ENCODE results near the gene CPEB3. TPM values are rescaled to one million over a fixed set of nuclear protein-coding genes. Genes with fewer than 3 reads are reported as not detected.

CPEB3 gene
- total and polyA plus RNA-seq, 4 donors = 2.1 to 8.4 (median 5.1) TPM

DNA sequence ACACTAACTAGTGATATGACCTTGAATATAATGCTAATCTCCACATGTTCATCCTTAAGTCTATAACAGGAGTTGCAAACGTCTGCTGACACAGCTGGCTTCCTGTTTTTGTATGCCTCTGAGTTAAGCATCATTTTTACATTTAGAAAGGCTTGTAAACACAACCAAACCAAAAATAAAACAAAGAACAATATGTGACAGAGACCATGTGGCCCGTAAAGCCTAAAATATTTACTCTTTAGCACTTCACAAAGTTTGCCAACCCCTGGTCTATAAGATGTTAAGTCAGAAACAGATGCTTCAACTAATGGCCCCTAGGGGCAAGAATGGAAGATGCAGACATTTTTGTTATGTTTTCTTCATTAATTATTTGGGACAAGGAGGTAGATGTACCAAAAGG lies 109.3 kb downstream of the CPEB3 start:
- TF ChIP-seq, protein P1, sequence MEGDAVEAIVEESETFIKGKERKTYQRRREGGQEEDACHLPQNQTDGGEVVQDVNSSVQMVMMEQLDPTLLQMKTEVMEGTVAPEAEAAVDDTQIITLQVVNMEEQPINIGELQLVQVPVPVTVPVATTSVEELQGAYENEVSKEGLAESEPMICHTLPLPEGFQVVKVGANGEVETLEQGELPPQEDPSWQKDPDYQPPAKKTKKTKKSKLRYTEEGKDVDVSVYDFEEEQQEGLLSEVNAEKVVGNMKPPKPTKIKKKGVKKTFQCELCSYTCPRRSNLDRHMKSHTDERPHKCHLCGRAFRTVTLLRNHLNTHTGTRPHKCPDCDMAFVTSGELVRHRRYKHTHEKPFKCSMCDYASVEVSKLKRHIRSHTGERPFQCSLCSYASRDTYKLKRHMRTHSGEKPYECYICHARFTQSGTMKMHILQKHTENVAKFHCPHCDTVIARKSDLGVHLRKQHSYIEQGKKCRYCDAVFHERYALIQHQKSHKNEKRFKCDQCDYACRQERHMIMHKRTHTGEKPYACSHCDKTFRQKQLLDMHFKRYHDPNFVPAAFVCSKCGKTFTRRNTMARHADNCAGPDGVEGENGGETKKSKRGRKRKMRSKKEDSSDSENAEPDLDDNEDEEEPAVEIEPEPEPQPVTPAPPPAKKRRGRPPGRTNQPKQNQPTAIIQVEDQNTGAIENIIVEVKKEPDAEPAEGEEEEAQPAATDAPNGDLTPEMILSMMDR (IDR thresholded peaks at IDR 0.05; ENCODE audit: low read depth, low read length, missing input control) = peak; percentile 20
- peak in 1 of 2 donors; percentile 26 for TF ChIP-seq RAD21 (IDR thresholded peaks at IDR 0.05)
- TF ChIP-seq FOXA1 (IDR thresholded peaks at IDR 0.05) = no peak
- H3K4me1 ChIP-seq (ENCODE audit: control insufficient read depth in 4 of 4, insufficient read depth in 4 of 4, low read length in 3 of 4) = no peaks in the 10 kb centered on the region
- no peak overlapping the region for H3K27ac ChIP-seq (ENCODE audit: low read depth in 1 of 2, low read length in 2 of 2)
- peaks cover 0 to 5% (median 2%) of the 10 kb centered on the region in 4 donors for H3K36me3 ChIP-seq (ENCODE audit: control insufficient read depth in 4 of 4, insufficient read depth in 3 of 4, low read depth in 1 of 4, low read length in 3 of 4)
- WGBS = 68% methylated on average over 2 of the region's 2 CpGs
- H3K9me3 ChIP-seq (ENCODE audit: control insufficient read depth in 4 of 4, low read length in 3 of 4) = no peaks in the 10 kb centered on the region
- H3K4me3 ChIP-seq (ENCODE audit: low read depth in 1 of 3, low read length in 3 of 3) = no peak overlapping the region
- no peak for DNase-seq (ENCODE audit: low spot score)
- H3K9ac ChIP-seq (ENCODE audit: low read depth in 1 of 2, low read length in 2 of 2) = no peak overlapping the region
- H3K27me3 ChIP-seq (ENCODE audit: control insufficient read depth in 4 of 4, insufficient read depth in 4 of 4, low read length in 3 of 4) = no peaks in the 10 kb centered on the region

DNA sequence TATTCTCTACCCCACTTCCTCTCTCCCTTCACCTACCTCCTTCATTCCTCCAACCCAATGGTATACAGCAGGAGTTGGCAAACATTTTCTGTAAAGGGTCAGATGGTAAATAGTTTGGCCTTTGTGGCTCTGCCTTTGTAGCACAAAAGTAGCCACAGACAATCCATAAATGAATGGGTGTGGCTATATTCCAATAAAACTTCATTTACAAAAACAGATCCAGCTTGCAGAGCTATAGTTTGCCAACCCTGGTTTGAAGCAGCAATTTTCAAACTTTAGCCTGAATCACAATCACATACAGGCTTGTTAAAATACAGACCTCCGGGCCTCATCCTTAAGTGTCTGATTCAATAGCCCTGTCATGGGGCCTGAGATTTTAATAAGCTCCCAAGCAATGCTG lies 110.5 kb downstream of the CPEB3 start:
- no peak for TF ChIP-seq JUND (IDR thresholded peaks at IDR 0.05)
- TF ChIP-seq FOXA1 (IDR thresholded peaks at IDR 0.05) = no peak
- no peak for TF ChIP-seq TAF1 (conservative IDR thresholded peaks at IDR 0.05)
- TF ChIP-seq RXRA (IDR thresholded peaks at IDR 0.05) = no peak
- TF ChIP-seq, protein P2, sequence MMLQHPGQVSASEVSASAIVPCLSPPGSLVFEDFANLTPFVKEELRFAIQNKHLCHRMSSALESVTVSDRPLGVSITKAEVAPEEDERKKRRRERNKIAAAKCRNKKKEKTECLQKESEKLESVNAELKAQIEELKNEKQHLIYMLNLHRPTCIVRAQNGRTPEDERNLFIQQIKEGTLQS (IDR thresholded peaks at IDR 0.05) = no peak
- TF ChIP-seq HNF4G (IDR thresholded peaks at IDR 0.05) = no peak
- no peak for TF ChIP-seq GABPA (IDR thresholded peaks at IDR 0.05 in 1 of 2, conservative IDR thresholded peaks at IDR 0.05 in 1 of 2)
- TF ChIP-seq RAD21 (IDR thresholded peaks at IDR 0.05) = no peak
- TF ChIP-seq YY1 (IDR thresholded peaks at IDR 0.05) = no peak
- no peak for DNase-seq (ENCODE audit: low spot score)
- Histone ChIP-seq H3K4me3 (ENCODE audit: low read depth in 1 of 3, low read length in 3 of 3) (no peak overlapping the region), H3K4me1 (ENCODE audit: control insufficient read depth in 4 of 4, insufficient read depth in 4 of 4, low read length in 3 of 4) (no peaks in the 10 kb centered on the region), H3K27ac (ENCODE audit: low read depth in 1 of 2, low read length in 2 of 2) (no peak overlapping the region), H3K9ac (ENCODE audit: low read depth in 1 of 2, low read length in 2 of 2) (no peak overlapping the region), H3K9me3 (ENCODE audit: control insufficient read depth in 4 of 4, low read length in 3 of 4) (no peaks in the 10 kb centered on the region), H3K27me3 (ENCODE audit: control insufficient read depth in 4 of 4, insufficient read depth in 4 of 4, low read length in 3 of 4) (no peaks in the 10 kb centered on the region), H3K36me3 (ENCODE audit: control insufficient read depth in 4 of 4, insufficient read depth in 3 of 4, low read depth in 1 of 4, low read length in 3 of 4) (peaks cover 0 to 5% (median under 1%) of the 10 kb centered on the region in 4 donors)
- 82% methylated on average over 1 of the region's 1 CpG for WGBS

DNA sequence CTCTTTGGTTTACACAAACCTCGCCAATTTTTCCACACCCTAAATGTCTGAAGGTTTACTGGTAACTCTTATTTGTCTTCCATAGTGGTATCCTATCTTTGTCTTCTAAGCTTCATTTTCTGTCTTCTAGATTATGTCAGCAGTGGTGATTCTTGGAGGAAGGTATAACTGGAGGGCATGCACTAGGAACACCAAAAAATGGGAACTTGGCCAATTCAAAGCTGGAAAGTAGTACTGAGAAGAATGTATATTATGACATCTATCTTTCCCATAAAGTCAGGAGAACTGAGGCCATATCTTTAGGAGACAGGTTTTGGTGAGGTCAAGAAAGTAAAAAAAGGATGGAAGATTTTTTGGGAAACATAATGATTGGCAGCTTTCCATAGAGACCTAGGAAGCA lies 113.3 kb downstream of the CPEB3 start:
- Histone ChIP-seq H3K4me1 (ENCODE audit: control insufficient read depth in 4 of 4, insufficient read depth in 4 of 4, low read length in 3 of 4) (no peaks in the 10 kb centered on the region), H3K27me3 (ENCODE audit: control insufficient read depth in 4 of 4, insufficient read depth in 4 of 4, low read length in 3 of 4) (no peaks in the 10 kb centered on the region), H3K9me3 (ENCODE audit: control insufficient read depth in 4 of 4, low read length in 3 of 4) (no peaks in the 10 kb centered on the region), H3K9ac (ENCODE audit: low read depth in 1 of 2, low read length in 2 of 2) (no peak overlapping the region), H3K27ac (ENCODE audit: low read depth in 1 of 2, low read length in 2 of 2) (no peak overlapping the region), H3K4me3 (ENCODE audit: low read depth in 1 of 3, low read length in 3 of 3) (no peak overlapping the region), H3K36me3 (ENCODE audit: control insufficient read depth in 4 of 4, insufficient read depth in 3 of 4, low read depth in 1 of 4, low read length in 3 of 4) (peaks cover 0 to 5% (median 0%) of the 10 kb centered on the region in 4 donors)
- WGBS = 96% methylated on average over 1 of the region's 1 CpG
- DNase-seq (ENCODE audit: low spot score) = no peak
- TF ChIP-seq TAF1 (conservative IDR thresholded peaks at IDR 0.05) = no peak
- TF ChIP-seq, protein P3, sequence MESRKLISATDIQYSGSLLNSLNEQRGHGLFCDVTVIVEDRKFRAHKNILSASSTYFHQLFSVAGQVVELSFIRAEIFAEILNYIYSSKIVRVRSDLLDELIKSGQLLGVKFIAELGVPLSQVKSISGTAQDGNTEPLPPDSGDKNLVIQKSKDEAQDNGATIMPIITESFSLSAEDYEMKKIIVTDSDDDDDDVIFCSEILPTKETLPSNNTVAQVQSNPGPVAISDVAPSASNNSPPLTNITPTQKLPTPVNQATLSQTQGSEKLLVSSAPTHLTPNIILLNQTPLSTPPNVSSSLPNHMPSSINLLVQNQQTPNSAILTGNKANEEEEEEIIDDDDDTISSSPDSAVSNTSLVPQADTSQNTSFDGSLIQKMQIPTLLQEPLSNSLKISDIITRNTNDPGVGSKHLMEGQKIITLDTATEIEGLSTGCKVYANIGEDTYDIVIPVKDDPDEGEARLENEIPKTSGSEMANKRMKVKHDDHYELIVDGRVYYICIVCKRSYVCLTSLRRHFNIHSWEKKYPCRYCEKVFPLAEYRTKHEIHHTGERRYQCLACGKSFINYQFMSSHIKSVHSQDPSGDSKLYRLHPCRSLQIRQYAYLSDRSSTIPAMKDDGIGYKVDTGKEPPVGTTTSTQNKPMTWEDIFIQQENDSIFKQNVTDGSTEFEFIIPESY (IDR thresholded peaks at IDR 0.05) = no peak
- TF ChIP-seq FOXA1 (IDR thresholded peaks at IDR 0.05) = no peak
- TF ChIP-seq SP1 (IDR thresholded peaks at IDR 0.05) = no peak
- TF ChIP-seq, protein P2 (IDR thresholded peaks at IDR 0.05) = no peak
- no peak for TF ChIP-seq EGR1 (IDR thresholded peaks at IDR 0.05; ENCODE audit: low read depth in 2 of 2)
- TF ChIP-seq GABPA (IDR thresholded peaks at IDR 0.05 in 1 of 2, conservative IDR thresholded peaks at IDR 0.05 in 1 of 2) = no peak
- no peak for TF ChIP-seq YY1 (IDR thresholded peaks at IDR 0.05)
- TF ChIP-seq HNF4G (IDR thresholded peaks at IDR 0.05) = no peak
- no peak for TF ChIP-seq HNF4A (conservative IDR thresholded peaks at IDR 0.05)
- TF ChIP-seq RAD21 (IDR thresholded peaks at IDR 0.05) = no peak
- TF ChIP-seq RXRA (IDR thresholded peaks at IDR 0.05) = no peak
- no peak for TF ChIP-seq FOXA2 (IDR thresholded peaks at IDR 0.05)
- TF ChIP-seq, protein P1 (IDR thresholded peaks at IDR 0.05; ENCODE audit: low read depth, low read length, missing input control) = no peak

Measured in liver (tissue), 9 donors.